K562 (cell line): Measurements from ENCODE around the gene TBXA2R. TPM values are rescaled to one million over a fixed set of nuclear protein-coding genes. Genes with fewer than 3 reads are reported as not detected.

Source experiments
- ATAC-seq: fragments of 200-7000 bp; cut with Tn5 transposase; 3 replicates; pipeline ENCODE4 v1.9.1; 2020; ENCODE audit warnings: moderate library complexity
- BruUV-seq: library from RNA; stranded (reverse); fragments of 400-500 nt; replicated peaks from 2 replicates; lab custom pipeline; 2021; lab: Mats Ljungman, UMichigan
- CTCF ChIA-PET: fragments of 300-600 bp; formaldehyde crosslinking; extraction: SDS; loops from one replicate; lab custom pipeline; 2021; ENCODE audit warnings: low intra/inter-chr PET ratio; lab: Yijun Ruan, JAX
- POLR2A ChIA-PET: fragments of 300-600, 350-650 bp; sonication (Branson Sonifier 250); formaldehyde crosslinking; extraction: SDS; loops from one replicate; lab custom pipeline; 2021; ENCODE audit warnings: antibody characterized with exemption, inconsistent platforms; lab: Yijun Ruan, JAX
- DNase-seq, 4 experiments: peaks; one replicate each; pipeline versions ENCODE4 v3.0.0 to v3.0.0-alpha.2; 2011 to 2018; ENCODE audit warnings: low spot score in 3 of 4, mixed read lengths in 3 of 4; ENCODE audit errors: extremely low read depth in 1 of 4
- FAIRE-seq: peaks from 2 replicates; lab custom pipeline; 2011; peaks lifted over from hg19 to GRCh38; lab: Jason Lieb, UNC
- H2AFZ ChIP-seq: 2 replicates; pipeline ENCODE4 v1.6.0; 2011; ENCODE audit warnings: low read depth, low read length, control low read depth, inconsistent platforms
- H3K27ac ChIP-seq: fragments of 200-600 bp; 3 replicates; pipeline ENCODE4 v1.8.0; 2011; ENCODE audit warnings: low read depth, mild to moderate bottlenecking, control low read depth, inconsistent platforms, low read length, moderate library complexity, mixed read lengths; ENCODE audit errors: extremely low read depth
- H3K27me3 ChIP-seq, 2 experiments: fragments of 300-600 bp in 1 of 2; 2 replicates in 1 of 2; 3 replicates in 1 of 2; pipeline versions ENCODE4 v1.6.0 to v1.8.0; 2011; ENCODE audit warnings: inconsistent platforms in 2 of 2, low read length in 2 of 2, mild to moderate bottlenecking in 1 of 2, mixed read lengths in 1 of 2, moderate library complexity in 1 of 2; ENCODE audit not compliant: control insufficient read depth in 2 of 2, insufficient read depth in 2 of 2
- H3K36me3 ChIP-seq: fragments of 300-600 bp; 3 replicates; pipeline ENCODE4 v1.8.0; 2011; ENCODE audit warnings: mild to moderate bottlenecking, low read length, inconsistent platforms; ENCODE audit not compliant: control insufficient read depth, insufficient read depth
- H3K4me1 ChIP-seq, 2 experiments: fragments of 200-600 bp in 1 of 2; replicated peaks in 1 of 2; 2 replicates in 1 of 2; 3 replicates in 1 of 2; pipeline versions ENCODE4 v1.5.1 to v1.8.0; 2011; ENCODE audit warnings: inconsistent platforms in 2 of 2, low read length in 2 of 2, mild to moderate bottlenecking in 1 of 2, mixed read lengths in 1 of 2, moderate library complexity in 1 of 2; ENCODE audit not compliant: control insufficient read depth in 2 of 2, insufficient read depth in 2 of 2
- H3K4me2 ChIP-seq: 2 replicates; pipeline ENCODE4 v1.6.1; 2011; ENCODE audit warnings: low read length, control low read depth, inconsistent platforms, mixed read lengths; ENCODE audit not compliant: insufficient read depth
- H3K4me3 ChIP-seq: fragments of 200-600 bp; sonication (generic), shearing (Covaris generic); 2 replicates; pipeline ENCODE4 v1.5.1; 2016; ENCODE audit warnings: control low read depth, inconsistent platforms
- H3K79me2 ChIP-seq: fragments of 200-600 bp; 3 replicates; pipeline ENCODE4 v1.8.0; 2011; ENCODE audit warnings: low read length, inconsistent platforms; ENCODE audit not compliant: control insufficient read depth, insufficient read depth
- H3K9ac ChIP-seq, 2 experiments: 2 replicates each; pipeline versions ENCODE4 v1.6.0 to v1.6.1; 2011; ENCODE audit warnings: low read depth in 2 of 2, low read length in 2 of 2, control low read depth in 1 of 2, inconsistent platforms in 1 of 2, mild to moderate bottlenecking in 1 of 2, mixed read lengths in 1 of 2; ENCODE audit not compliant: insufficient read depth in 1 of 2
- H3K9me1 ChIP-seq: one replicate; pipeline ENCODE4 v1.6.0; 2011; ENCODE audit warnings: inconsistent platforms, mild to moderate bottlenecking, low read length, moderate library complexity; ENCODE audit not compliant: control insufficient read depth, insufficient read depth
- H3K9me3 ChIP-seq: replicated peaks from 2 replicates; pipeline ENCODE4 v1.5.1; 2011; ENCODE audit warnings: low read depth, low read length, inconsistent platforms; ENCODE audit not compliant: control insufficient read depth, insufficient read depth
- H4K20me1 ChIP-seq: replicated peaks from 2 replicates; pipeline ENCODE4 v1.6.1; 2011; ENCODE audit warnings: low read length, inconsistent platforms, mixed read lengths; ENCODE audit not compliant: control insufficient read depth, insufficient read depth
- KLF6 ChIP-seq: fragments of 250-450 bp; sonication (Bioruptor Pico); IDR thresholded peaks from 2 replicates; pipeline ENCODE4 v1.4.0; 2020; ENCODE audit warnings: mild to moderate bottlenecking, moderate library complexity, borderline replicate concordance
- POLR2AphosphoS2 ChIP-seq: IDR thresholded peaks from 2 replicates; pipeline ENCODE4 v1.6.1; 2012; ENCODE audit warnings: low read length, improper control_type of control experiment
- POLR2G ChIP-seq: fragments of 200-400 bp; formaldehyde crosslinking; IDR thresholded peaks from 2 replicates; pipeline ENCODE4 v1.6.1; 2017; ENCODE audit warnings: low read depth, mild to moderate bottlenecking, antibody characterized with exemption, low read length, moderate library complexity
- PRDM10 ChIP-seq: fragments of 450-650 bp; IDR thresholded peaks from 2 replicates; pipeline ENCODE4 v1.6.1; 2018; ENCODE audit not compliant: partially characterized antibody
- WGBS: fragments of 100-300 bp; shearing (Covaris generic); methylation state at CpG from one replicate; pipeline ENCODE4 v1.1.6; 2016; ENCODE audit warnings: low coverage, mixed read lengths; ENCODE audit not compliant: insufficient coverage; ENCODE audit errors: missing lambda C conversion rate; 5-methylcytosine and 5-hydroxymethylcytosine counted together
- in situ Hi-C: fragments of 300-500 bp; cut with MboI; formaldehyde crosslinking; loops from 4 replicates; pipeline ENCODE4 v1.15.0; 2018; ENCODE audit warnings: inconsistent platforms, mixed read lengths
- intact Hi-C: fragments of 100-400 bp; cut with micrococcal nuclease; formaldehyde crosslinking; loops from 2 replicates; pipeline ENCODE4 v1.14.2; 2022
- polyA plus RNA-seq, 8 experiments: library from polyadenylated mRNA; depleted of rRNA in 4 of 8; stranded (reverse) in 5 of 8; unstranded in 3 of 8; fragments of >200 nt; fragmentation: Nextera tagmentation in 2 of 8; fragmentation: Illumina TruSeq in 1 of 8; extraction: Ambion mirVana in 2 of 8; extraction: Trizol in 1 of 8; gene quantifications; 2 replicates each; pipeline versions ENCODE4 v1.2.1 to v1.2.3, GENCODE V29; 2011 to 2014; ENCODE audit warnings: inconsistent platforms in 1 of 8, missing spikeins in 1 of 8
- total RNA-seq, 7 experiments: library from RNA; depleted of rRNA in 6 of 7; stranded (reverse); fragments of >200 nt in 6 of 7; fragmentation: Illumina TruSeq in 2 of 7; extraction: Trizol in 2 of 7; gene quantifications; 2 replicates each; pipeline versions ENCODE4 v1.2.1 to v1.2.3, GENCODE V29; 2011 to 2021; ENCODE audit warnings: low replicate concordance in 1 of 7
- TF ChIP-seq, protein P1 (sequence below): sonication (generic); formaldehyde crosslinking; IDR thresholded peaks from 2 replicates; pipeline ENCODE4 v1.8.0; 2022; ENCODE audit warnings: mild to moderate bottlenecking, missing genetic modification reagents

Gene TBXA2R
- total and polyA plus RNA-seq, 9 of the 15 experiments (the other 6 are each of a cell fraction or from before 2014, with no cell fraction given), result 1.5 to 24.0 (median 2.8) TPM

GRCh38 chr19:3578390-3578789 is 28.3 kb downstream of the TBXA2R start:
- peaks cover 38% of the 10 kb centered on the region for H3K36me3 ChIP-seq
- H3K9me1 ChIP-seq, result peaks cover 5% of the 10 kb centered on the region
- TF ChIP-seq POLR2AphosphoS2 (peak; percentile 23; the same call in 1 of the 2 replicates), PRDM10 (no peak), POLR2G (peak; percentile 21), KLF6 (CRISPR knock-in tag) (no peak)
- TF ChIP-seq, protein P1, sequence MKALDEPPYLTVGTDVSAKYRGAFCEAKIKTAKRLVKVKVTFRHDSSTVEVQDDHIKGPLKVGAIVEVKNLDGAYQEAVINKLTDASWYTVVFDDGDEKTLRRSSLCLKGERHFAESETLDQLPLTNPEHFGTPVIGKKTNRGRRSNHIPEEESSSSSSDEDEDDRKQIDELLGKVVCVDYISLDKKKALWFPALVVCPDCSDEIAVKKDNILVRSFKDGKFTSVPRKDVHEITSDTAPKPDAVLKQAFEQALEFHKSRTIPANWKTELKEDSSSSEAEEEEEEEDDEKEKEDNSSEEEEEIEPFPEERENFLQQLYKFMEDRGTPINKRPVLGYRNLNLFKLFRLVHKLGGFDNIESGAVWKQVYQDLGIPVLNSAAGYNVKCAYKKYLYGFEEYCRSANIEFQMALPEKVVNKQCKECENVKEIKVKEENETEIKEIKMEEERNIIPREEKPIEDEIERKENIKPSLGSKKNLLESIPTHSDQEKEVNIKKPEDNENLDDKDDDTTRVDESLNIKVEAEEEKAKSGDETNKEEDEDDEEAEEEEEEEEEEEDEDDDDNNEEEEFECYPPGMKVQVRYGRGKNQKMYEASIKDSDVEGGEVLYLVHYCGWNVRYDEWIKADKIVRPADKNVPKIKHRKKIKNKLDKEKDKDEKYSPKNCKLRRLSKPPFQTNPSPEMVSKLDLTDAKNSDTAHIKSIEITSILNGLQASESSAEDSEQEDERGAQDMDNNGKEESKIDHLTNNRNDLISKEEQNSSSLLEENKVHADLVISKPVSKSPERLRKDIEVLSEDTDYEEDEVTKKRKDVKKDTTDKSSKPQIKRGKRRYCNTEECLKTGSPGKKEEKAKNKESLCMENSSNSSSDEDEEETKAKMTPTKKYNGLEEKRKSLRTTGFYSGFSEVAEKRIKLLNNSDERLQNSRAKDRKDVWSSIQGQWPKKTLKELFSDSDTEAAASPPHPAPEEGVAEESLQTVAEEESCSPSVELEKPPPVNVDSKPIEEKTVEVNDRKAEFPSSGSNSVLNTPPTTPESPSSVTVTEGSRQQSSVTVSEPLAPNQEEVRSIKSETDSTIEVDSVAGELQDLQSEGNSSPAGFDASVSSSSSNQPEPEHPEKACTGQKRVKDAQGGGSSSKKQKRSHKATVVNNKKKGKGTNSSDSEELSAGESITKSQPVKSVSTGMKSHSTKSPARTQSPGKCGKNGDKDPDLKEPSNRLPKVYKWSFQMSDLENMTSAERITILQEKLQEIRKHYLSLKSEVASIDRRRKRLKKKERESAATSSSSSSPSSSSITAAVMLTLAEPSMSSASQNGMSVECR (CRISPR knock-in tag), result no peak
- H3K9me3 ChIP-seq, result no peaks in the 10 kb centered on the region
- FAIRE-seq, result no peak
- 76% methylated on average over 15 of the region's 17 CpGs for WGBS
- peaks cover 15% of the 10 kb centered on the region for H3K79me2 ChIP-seq
- no peaks in the 10 kb centered on the region for H3K27me3 ChIP-seq
- no peak overlapping the region for H2AFZ ChIP-seq
- BruUV-seq, result no TSS peak
- H3K27ac ChIP-seq, result no peak overlapping the region
- no peak overlapping the region for H3K4me3 ChIP-seq
- ChIA-PET CTCF (no interaction called here), POLR2A (interaction anchor here (1.2 to 1.6 kb wide), 3 partner anchors 22 to 29 kb away, joined by 4 to 7 read pairs (median 5); no protein-coding TSS in a partner anchor)
- in situ Hi-C loops (no loop called here), intact Hi-C loops (no loop called here)
- peaks cover 33 to 69% of the 10 kb centered on the region in 2 experiments for H3K4me1 ChIP-seq
- H3K9ac ChIP-seq, result no peak overlapping the region
- no peak for ATAC-seq
- peaks cover 3% of the 10 kb centered on the region; the same call in 1 of the 2 replicates for H4K20me1 ChIP-seq
- DNase-seq, result no peak
- no peak overlapping the region for H3K4me2 ChIP-seq
